IMR-90 (cell line): ENCODE data around the gene ESYT1. TPM values are rescaled to one million over a fixed set of nuclear protein-coding genes. Genes with fewer than 3 reads are reported as not detected.

Experiments
- ATAC-seq: fragments of 200-7000 bp; cut with Tn5 transposase; 2 replicates; pipeline ENCODE4 v1.9.1; 2020; ENCODE audit warnings: low read depth, mild to moderate bottlenecking, moderate library complexity
- BruUV-seq: library from RNA; stranded (reverse); fragments of 400-500 nt; replicated peaks from 2 replicates; lab custom pipeline; 2021; lab: Mats Ljungman, UMichigan
- CTCF ChIA-PET: fragments of 300-600 bp; formaldehyde crosslinking; extraction: SDS; loops from one replicate; lab custom pipeline; 2021; ENCODE audit warnings: antibody characterized with exemption; lab: Yijun Ruan, JAX
- POLR2A ChIA-PET: fragments of 300-600 bp; sonication (Branson Sonifier 250); formaldehyde crosslinking; loops from one replicate; lab custom pipeline; 2022; ENCODE audit warnings: antibody characterized with exemption; ENCODE audit not compliant: unreplicated experiment; lab: Charles Lee
- DNase-seq: peaks from one replicate; pipeline ENCODE4 v3.0.0; 2013
- H2AFZ ChIP-seq: replicated peaks from 2 replicates; pipeline ENCODE3; 2013; ENCODE audit warnings: low read length, mild to moderate bottlenecking; ENCODE audit not compliant: poor library complexity
- H2AK5ac ChIP-seq: 2 replicates; pipeline ENCODE4 v1.6.1; 2013; ENCODE audit warnings: low read depth, low read length, inconsistent platforms
- H2AK9ac ChIP-seq: replicated peaks from 2 replicates; pipeline ENCODE3; 2013; ENCODE audit warnings: mild to moderate bottlenecking, low read depth, low read length, moderate library complexity; ENCODE audit not compliant: poor library complexity
- H2BK120ac ChIP-seq: 2 replicates; pipeline ENCODE4 v1.6.1; 2013; ENCODE audit warnings: low read depth, low read length, inconsistent platforms
- H2BK15ac ChIP-seq: 3 replicates; pipeline ENCODE4 v1.6.1; 2013; ENCODE audit warnings: low read depth, low read length, inconsistent platforms
- H2BK20ac ChIP-seq: 2 replicates; pipeline ENCODE4 v1.6.1; 2013; ENCODE audit warnings: low read depth, mild to moderate bottlenecking, inconsistent platforms, low read length, moderate library complexity
- H2BK5ac ChIP-seq: 2 replicates; pipeline ENCODE4 v1.6.1; 2013; ENCODE audit warnings: mild to moderate bottlenecking, low read depth, low read length, inconsistent platforms; ENCODE audit not compliant: poor library complexity, severe bottlenecking
- H3K14ac ChIP-seq: replicated peaks from 2 replicates; pipeline ENCODE4 v1.6.1; 2013; ENCODE audit warnings: low read depth, low read length, inconsistent platforms
- H3K18ac ChIP-seq: 2 replicates; pipeline ENCODE4 v1.6.1; 2013; ENCODE audit warnings: low read depth, low read length, control low read depth
- H3K23ac ChIP-seq: 2 replicates; pipeline ENCODE4 v1.6.1; 2013; ENCODE audit warnings: low read depth, low read length, inconsistent platforms
- H3K27ac ChIP-seq: 2 replicates; pipeline ENCODE4 v1.5.1; 2013; ENCODE audit warnings: mild to moderate bottlenecking, control low read depth, low read length; ENCODE audit not compliant: insufficient read depth
- H3K27me3 ChIP-seq: 2 replicates; pipeline ENCODE4 v1.6.1; 2013; ENCODE audit warnings: low read length; ENCODE audit not compliant: control insufficient read depth, insufficient read depth
- H3K36me3 ChIP-seq: 2 replicates; pipeline ENCODE4 v1.6.1; 2013; ENCODE audit warnings: low read length, mixed read lengths; ENCODE audit not compliant: control insufficient read depth, insufficient read depth
- H3K4ac ChIP-seq: 2 replicates; pipeline ENCODE4 v1.6.1; 2013; ENCODE audit warnings: low read depth, low read length, inconsistent platforms
- H3K4me1 ChIP-seq: 2 replicates; pipeline ENCODE4 v1.6.1; 2013; ENCODE audit warnings: low read length, mixed read lengths; ENCODE audit not compliant: control insufficient read depth, insufficient read depth
- H3K4me2 ChIP-seq: 2 replicates; pipeline ENCODE4 v1.6.1; 2013; ENCODE audit warnings: low read depth, mild to moderate bottlenecking, control low read depth, low read length, moderate library complexity
- H3K4me3 ChIP-seq: 2 replicates; pipeline ENCODE4 v1.5.1; 2013; ENCODE audit warnings: low read depth, mild to moderate bottlenecking, control low read depth, low read length, moderate library complexity; ENCODE audit not compliant: insufficient read depth
- H3K56ac ChIP-seq: 2 replicates; pipeline ENCODE4 v1.6.1; 2013; ENCODE audit warnings: low read length, inconsistent platforms; ENCODE audit not compliant: insufficient read depth; ENCODE audit errors: extremely low read depth
- H3K79me1 ChIP-seq, 2 experiments: 2 replicates each; pipeline ENCODE4 v1.6.1; 2013; ENCODE audit warnings: low read length in 2 of 2, inconsistent platforms in 1 of 2, low read depth in 1 of 2
- H3K9ac ChIP-seq: 2 replicates; pipeline ENCODE4 v1.6.1; 2013; ENCODE audit warnings: low read depth, low read length, control low read depth
- H3K9me1 ChIP-seq: 2 replicates; pipeline ENCODE4 v1.6.1; 2013; ENCODE audit warnings: low read length, inconsistent platforms; ENCODE audit not compliant: insufficient read depth
- H3K9me3 ChIP-seq: 2 replicates; pipeline ENCODE4 v1.6.1; 2013; ENCODE audit warnings: low read length; ENCODE audit not compliant: control insufficient read depth, insufficient read depth
- H4K20me1 ChIP-seq: 2 replicates; pipeline ENCODE4 v1.6.1; 2013; ENCODE audit warnings: low read length, inconsistent platforms; ENCODE audit not compliant: insufficient read depth
- H4K5ac ChIP-seq: 2 replicates; pipeline ENCODE4 v1.6.1; 2013; ENCODE audit warnings: mild to moderate bottlenecking, low read depth, low read length, control low read depth
- H4K8ac ChIP-seq, 2 experiments: 2 replicates each; pipeline ENCODE4 v1.6.1; 2013; ENCODE audit warnings: low read depth in 2 of 2, low read length in 2 of 2, control low read depth in 1 of 2, inconsistent platforms in 1 of 2
- H4K91ac ChIP-seq: 2 replicates; pipeline ENCODE4 v1.6.1; 2013; ENCODE audit warnings: low read depth, low read length, inconsistent platforms; ENCODE audit not compliant: insufficient read depth
- MAFK ChIP-seq: IDR thresholded peaks from 2 replicates; pipeline ENCODE4 v1.6.1; 2012; ENCODE audit warnings: low read depth, low read length, improper control_type of control experiment
- MAZ ChIP-seq: IDR thresholded peaks from 2 replicates; pipeline ENCODE4 v1.6.1; 2012; ENCODE audit warnings: low read depth, mild to moderate bottlenecking, low read length, improper control_type of control experiment, moderate library complexity, borderline replicate concordance
- MXI1 ChIP-seq: IDR thresholded peaks from 2 replicates; pipeline ENCODE4 v1.6.1; 2012; ENCODE audit warnings: low read depth, mild to moderate bottlenecking, low read length, moderate library complexity, borderline replicate concordance
- NFE2L2 ChIP-seq: fragments of 150-350 bp; IDR thresholded peaks from 2 replicates; pipeline ENCODE4 v1.6.1; 2016; ENCODE audit warnings: low read depth, mild to moderate bottlenecking, low read length
- POLR2A ChIP-seq: IDR thresholded peaks from 2 replicates; pipeline ENCODE4 v1.6.1; 2012; ENCODE audit warnings: mild to moderate bottlenecking, low read depth, low read length
- RAD21 ChIP-seq: IDR thresholded peaks from 2 replicates; pipeline ENCODE4 v1.6.1; 2012; ENCODE audit warnings: low read length, improper control_type of control experiment
- RCOR1 ChIP-seq: IDR thresholded peaks from 2 replicates; pipeline ENCODE4 v1.6.1; 2012; ENCODE audit warnings: mild to moderate bottlenecking, low read length, improper control_type of control experiment; ENCODE audit not compliant: insufficient replicate concordance
- WGBS, 2 experiments: methylation state at CpG; one replicate each; pipeline versions ENCODE4 v1.1.5 to v1.1.7; 2013; ENCODE audit warnings: missing lambda C conversion rate in 2 of 2; ENCODE audit not compliant: insufficient read length in 1 of 2; ENCODE audit errors: extremely low coverage in 2 of 2; 5-methylcytosine and 5-hydroxymethylcytosine counted together
- dilution Hi-C: fragments of 300-500 bp; cut with HindIII; formaldehyde crosslinking; loops from one replicate; pipeline ENCODE4 v1.14.3; 2018; ENCODE audit warnings: low sequenced_read_pairs; ENCODE audit not compliant: unreplicated experiment
- in situ Hi-C: fragments of 300-500 bp; cut with MboI; formaldehyde crosslinking; loops from 3 replicates; pipeline ENCODE4 v1.14.3; 2019; ENCODE audit warnings: low sequenced_read_pairs, inconsistent platforms, mixed read lengths
- intact Hi-C: fragments of 100-400 bp; cut with micrococcal nuclease; formaldehyde crosslinking; loops from 2 replicates; pipeline ENCODE4 v1.10.0; 2022
- polyA plus RNA-seq, 3 experiments: library from polyadenylated mRNA; depleted of rRNA; stranded (reverse); fragments of >200 nt; gene quantifications; 2 replicates each; pipeline ENCODE4 v1.2.3, GENCODE V29; 2012; ENCODE audit warnings: low replicate concordance in 1 of 3
- total RNA-seq: library from RNA; depleted of rRNA; stranded (reverse); fragments of >200 nt; gene quantifications from 2 replicates; pipeline ENCODE4 v1.2.3, GENCODE V29; 2012
- TF ChIP-seq, protein P1 (sequence below): fragments of 150-350 bp; IDR thresholded peaks from 2 replicates; pipeline ENCODE4 v1.6.1; 2017; ENCODE audit warnings: mild to moderate bottlenecking, antibody characterized with exemption, low read length, low read depth
- TF ChIP-seq, protein P2 (sequence below): conservative IDR thresholded peaks from 2 replicates; pipeline ENCODE4 v1.5.1; 2012; ENCODE audit warnings: mild to moderate bottlenecking, low read depth, low read length, improper control_type of control experiment

Gene ESYT1
- total and polyA plus RNA-seq, 2 of the 4 experiments (the other 2 are of a cell fraction): 150 to 153 TPM

DNA sequence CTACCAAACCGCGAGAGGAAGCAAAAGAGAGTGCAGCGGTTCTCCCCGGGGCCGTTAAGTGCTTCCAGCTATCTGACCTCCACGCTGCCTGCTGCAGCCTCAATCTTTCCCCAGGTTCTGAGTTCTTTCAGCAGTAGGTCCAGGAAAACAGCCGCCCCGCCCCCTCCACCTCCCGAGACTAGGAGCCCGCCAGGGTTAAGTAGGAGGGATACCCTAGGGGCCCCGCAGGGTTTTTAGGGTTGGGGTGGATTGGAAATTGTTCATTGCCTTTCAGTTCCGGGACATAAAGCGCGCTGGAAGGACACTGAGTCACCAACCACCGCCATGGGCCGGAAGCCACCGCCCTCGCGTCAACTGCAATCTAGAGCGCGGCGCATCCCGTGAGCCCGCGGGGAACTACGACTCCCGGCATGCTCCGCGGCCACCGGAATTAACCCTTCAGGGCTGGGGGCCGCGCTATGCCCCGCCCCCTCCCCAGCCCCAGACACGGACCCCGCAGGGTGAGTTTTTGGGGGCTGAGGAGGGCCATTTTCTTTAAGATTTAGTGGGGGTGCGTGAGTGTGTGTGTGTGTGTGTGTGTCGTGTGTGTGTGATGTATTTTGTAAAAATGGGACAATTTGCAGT, 24.2 kb downstream of the ESYT1 start, which contains the start of gene MYL6B (continued):
- TF ChIP-seq RCOR1: peak; percentile 19

DNA sequence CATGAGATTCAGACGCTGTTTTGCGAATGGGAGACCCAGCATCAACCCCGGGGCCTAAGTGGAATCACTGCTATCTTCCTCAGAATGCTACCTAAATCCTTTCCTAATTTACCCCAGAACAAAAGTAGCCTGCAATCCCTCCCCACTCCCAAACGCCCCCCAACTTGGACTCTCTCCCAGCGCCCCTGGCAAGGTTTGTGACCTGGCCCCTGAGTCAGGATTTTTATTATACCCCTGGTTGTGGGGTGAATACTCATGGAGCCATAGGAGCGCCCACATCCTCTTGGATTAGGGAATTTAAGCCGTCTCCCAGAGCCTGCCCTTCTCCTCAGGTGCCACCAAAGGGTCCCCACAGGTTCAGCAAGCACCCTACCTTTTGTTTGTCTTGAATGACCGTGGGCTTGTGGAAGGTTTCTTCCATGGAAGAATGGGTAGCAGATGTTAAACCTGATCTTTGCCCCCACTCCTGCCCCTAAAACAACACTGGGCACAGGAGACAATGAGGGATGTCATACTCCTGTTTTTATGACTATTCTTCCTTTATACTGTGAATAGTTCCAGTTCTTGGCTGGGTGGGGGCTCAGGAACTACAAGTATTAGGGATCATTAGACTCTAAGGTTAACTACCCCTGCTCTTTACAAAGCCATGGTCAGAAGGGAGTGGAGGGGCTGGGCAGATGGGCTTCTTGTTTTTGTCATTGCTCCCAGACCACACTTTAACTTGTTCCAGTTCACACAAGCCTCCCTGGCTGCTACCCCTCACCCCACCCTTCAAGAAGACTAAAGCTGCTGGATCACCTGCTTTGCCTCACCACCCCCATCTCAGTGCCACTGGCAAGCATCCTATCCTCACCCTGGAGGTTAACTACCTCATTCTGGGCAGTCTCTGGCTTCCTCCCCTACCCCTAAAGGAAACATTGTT, 24.9 kb downstream of the ESYT1 start:
- peaks cover 14% of the 10 kb centered on the region for H3K9me1 ChIP-seq
- peak overlapping the region; percentile 93 for H3K4ac ChIP-seq
- H3K18ac ChIP-seq: peak overlapping the region; percentile 48
- H3K9ac ChIP-seq: peak overlapping the region; percentile 92
- H3K14ac ChIP-seq: peak overlapping the region; percentile 98
- H4K20me1 ChIP-seq: no peaks in the 10 kb centered on the region
- CTCF ChIA-PET: interaction anchor here (1.0 kb wide), 1 partner anchor 36 kb away, joined by 3 read pairs; the partner anchor contains the start of gene SMARCC2
- H4K91ac ChIP-seq: peak overlapping the region; percentile 69
- peaks cover 7% of the 10 kb centered on the region for H3K36me3 ChIP-seq
- no peak for TF ChIP-seq NFE2L2
- no peak for TF ChIP-seq MAZ
- TF ChIP-seq POLR2A: no peak
- TF ChIP-seq, protein P1, sequence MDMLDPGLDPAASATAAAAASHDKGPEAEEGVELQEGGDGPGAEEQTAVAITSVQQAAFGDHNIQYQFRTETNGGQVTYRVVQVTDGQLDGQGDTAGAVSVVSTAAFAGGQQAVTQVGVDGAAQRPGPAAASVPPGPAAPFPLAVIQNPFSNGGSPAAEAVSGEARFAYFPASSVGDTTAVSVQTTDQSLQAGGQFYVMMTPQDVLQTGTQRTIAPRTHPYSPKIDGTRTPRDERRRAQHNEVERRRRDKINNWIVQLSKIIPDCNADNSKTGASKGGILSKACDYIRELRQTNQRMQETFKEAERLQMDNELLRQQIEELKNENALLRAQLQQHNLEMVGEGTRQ: no peak
- no peak for TF ChIP-seq RAD21
- no peak for TF ChIP-seq MAFK
- no peak for TF ChIP-seq MXI1
- TF ChIP-seq, protein P2, sequence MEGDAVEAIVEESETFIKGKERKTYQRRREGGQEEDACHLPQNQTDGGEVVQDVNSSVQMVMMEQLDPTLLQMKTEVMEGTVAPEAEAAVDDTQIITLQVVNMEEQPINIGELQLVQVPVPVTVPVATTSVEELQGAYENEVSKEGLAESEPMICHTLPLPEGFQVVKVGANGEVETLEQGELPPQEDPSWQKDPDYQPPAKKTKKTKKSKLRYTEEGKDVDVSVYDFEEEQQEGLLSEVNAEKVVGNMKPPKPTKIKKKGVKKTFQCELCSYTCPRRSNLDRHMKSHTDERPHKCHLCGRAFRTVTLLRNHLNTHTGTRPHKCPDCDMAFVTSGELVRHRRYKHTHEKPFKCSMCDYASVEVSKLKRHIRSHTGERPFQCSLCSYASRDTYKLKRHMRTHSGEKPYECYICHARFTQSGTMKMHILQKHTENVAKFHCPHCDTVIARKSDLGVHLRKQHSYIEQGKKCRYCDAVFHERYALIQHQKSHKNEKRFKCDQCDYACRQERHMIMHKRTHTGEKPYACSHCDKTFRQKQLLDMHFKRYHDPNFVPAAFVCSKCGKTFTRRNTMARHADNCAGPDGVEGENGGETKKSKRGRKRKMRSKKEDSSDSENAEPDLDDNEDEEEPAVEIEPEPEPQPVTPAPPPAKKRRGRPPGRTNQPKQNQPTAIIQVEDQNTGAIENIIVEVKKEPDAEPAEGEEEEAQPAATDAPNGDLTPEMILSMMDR: no peak
- dilution Hi-C loops: no loop called here
- no peak for DNase-seq
- peak overlapping the region; percentile 73 for H3K27ac ChIP-seq
- in situ Hi-C loops: no loop called here
- peak overlapping the region; percentile 80 for H3K4me2 ChIP-seq
- H3K27me3 ChIP-seq: no peaks in the 10 kb centered on the region
- H3K4me1 ChIP-seq: peaks cover 13% of the 10 kb centered on the region
- no peaks in the 10 kb centered on the region for H3K9me3 ChIP-seq
- H3K23ac ChIP-seq: peak overlapping the region; percentile 93
- peak overlapping the region; percentile 61 to 93 for H4K8ac ChIP-seq
- peak; percentile 2 for ATAC-seq
- no CpG with 5 or more reads among the region's 8 CpGs for WGBS, 2 experiments
- H3K79me1 ChIP-seq: peaks cover 22 to 55% of the 10 kb centered on the region in 2 experiments
- H2AK9ac ChIP-seq: peak overlapping the region; percentile 100
- BruUV-seq: no TSS peak
- H2BK120ac ChIP-seq: peak overlapping the region; percentile 57
- peak overlapping the region; percentile 70; the same call in 1 of the 2 replicates for H3K56ac ChIP-seq
- H4K5ac ChIP-seq: peak overlapping the region; percentile 79
- peak overlapping the region; percentile 87 for H2AK5ac ChIP-seq
- peak overlapping the region; percentile 66 for H3K4me3 ChIP-seq
- H2AFZ ChIP-seq: peak overlapping the region; percentile 93
- 0 out of 2 replicates have a peak overlapping the region, but pooled peaks have one; percentile 30 for H2BK20ac ChIP-seq
- H2BK15ac ChIP-seq: no peak overlapping the region
- POLR2A ChIA-PET: no interaction called here
- intact Hi-C loops: no loop called here
- peak overlapping the region; percentile 78 for H2BK5ac ChIP-seq
